H4 (cell line): ENCODE data around the gene WNT2B. TPM values are rescaled to one million over a fixed set of nuclear protein-coding genes. Genes with fewer than 3 reads are reported as not detected.

Source experiments
- DNase-seq: peaks from one replicate; pipeline ENCODE4 v3.0.0-alpha.2; 2015; ENCODE audit warnings: low spot score
- total RNA-seq: library from RNA; depleted of rRNA; stranded (reverse); fragments of >200 nt; shearing (Covaris generic); gene quantifications from 2 replicates; pipeline ENCODE4 v1.2.3, GENCODE V29; 2014

The WNT2B gene
- total RNA-seq, 1 experiment from 2014 or later, result 0.37 TPM

GRCh38 chr1:112527266-112528010 lies 18.7 kb downstream of the WNT2B start:
- DNase-seq, result no peak

- no peak for DNase-seq
Observed at GRCh38 chr1:112528076-112528475, 19.3 kb downstream of the WNT2B start.

GRCh38 chr1:112529301-112529700 lies 20.5 kb downstream of the WNT2B start:
- no peak for DNase-seq

GRCh38 chr1:112530832-112531231 lies 22.1 kb downstream of the WNT2B start:
- no peak for DNase-seq

GRCh38 chr1:112532064-112532463 lies 23.3 kb downstream of the WNT2B start:
- no peak for DNase-seq

- no peak for DNase-seq
Observed at GRCh38 chr1:112533029-112533428, 24.3 kb downstream of the WNT2B start.

GRCh38 chr1:112536561-112536960 lies 27.8 kb downstream of the WNT2B start:
- DNase-seq, result no peak

- DNase-seq, result no peak
Observed at GRCh38 chr1:112537456-112537855, 28.7 kb downstream of the WNT2B start.

- DNase-seq, result no peak
Observed at GRCh38 chr1:112538883-112539282, 30.1 kb downstream of the WNT2B start.

- DNase-seq, result no peak
Observed at GRCh38 chr1:112540226-112540794, 31.5 kb downstream of the WNT2B start.

- no peak for DNase-seq
Observed at GRCh38 chr1:112541299-112541698, 32.5 kb downstream of the WNT2B start.

GRCh38 chr1:112542206-112542973 lies 33.6 kb downstream of the WNT2B start:
- no peak for DNase-seq

GRCh38 chr1:112544011-112544688 lies 35.4 kb downstream of the WNT2B start:
- peak; percentile 83 for DNase-seq

GRCh38 chr1:112544751-112545150 lies 36.0 kb downstream of the WNT2B start:
- DNase-seq, result no peak

GRCh38 chr1:112546076-112546475 lies 37.3 kb downstream of the WNT2B start:
- no peak for DNase-seq

GRCh38 chr1:112548547-112548946 lies 39.8 kb downstream of the WNT2B start:
- DNase-seq, result no peak

GRCh38 chr1:112549590-112549989 lies 40.8 kb downstream of the WNT2B start:
- no peak for DNase-seq

- DNase-seq, result no peak
Observed at GRCh38 chr1:112554411-112554810, 45.6 kb downstream of the WNT2B start.

- no peak for DNase-seq
Observed at GRCh38 chr1:112557385-112557784, 48.6 kb downstream of the WNT2B start.

GRCh38 chr1:112558634-112559033 lies 49.9 kb downstream of the WNT2B start:
- no peak for DNase-seq

- no peak for DNase-seq
Observed at GRCh38 chr1:112563341-112563740, 54.6 kb downstream of the WNT2B start.

- no peak for DNase-seq
Observed at GRCh38 chr1:112564081-112564480, 55.3 kb downstream of the WNT2B start.
